ENCODE measurements around the gene PRKX. TPM values are rescaled to one million over a fixed set of nuclear protein-coding genes. Genes with fewer than 3 reads are reported as not detected.

PRKX gene
- total RNA-seq, 1 donor from 2014 or later: 37.2 TPM

- no peaks in the 10 kb centered on the region for H3K36me3 Mint-ChIP-seq (ENCODE audit: unreplicated experiment)
- H3K27ac Mint-ChIP-seq (ENCODE audit: unreplicated experiment): no peak overlapping the region
- no peak for TF ChIP-seq CTCF (IDR thresholded peaks at IDR 0.05)
- H3K4me1 Mint-ChIP-seq (ENCODE audit: unreplicated experiment): peaks cover 7% of the 10 kb centered on the region
- peaks cover 3% of the 10 kb centered on the region for H3K9me3 Mint-ChIP-seq (ENCODE audit: unreplicated experiment)
- no peaks in the 10 kb centered on the region for H3K27me3 Mint-ChIP-seq (ENCODE audit: unreplicated experiment)
- DNase-seq (ENCODE audit: extremely low spot score, unreplicated experiment): no peak
- no peak overlapping the region for H3K4me3 Mint-ChIP-seq (ENCODE audit: unreplicated experiment)
These were observed 121.3 kb downstream of the PRKX start for GRCh38 chrX:3592184-3592583.

GRCh38 chrX:3589474-3589873 is 124.0 kb downstream of the PRKX start:
- Mint-ChIP-seq H3K27ac (ENCODE audit: unreplicated experiment) (no peak overlapping the region), H3K9me3 (ENCODE audit: unreplicated experiment) (no peaks in the 10 kb centered on the region), H3K4me1 (ENCODE audit: unreplicated experiment) (peaks cover 17% of the 10 kb centered on the region), H3K4me3 (ENCODE audit: unreplicated experiment) (no peak overlapping the region), H3K36me3 (ENCODE audit: unreplicated experiment) (no peaks in the 10 kb centered on the region), H3K27me3 (ENCODE audit: unreplicated experiment) (no peaks in the 10 kb centered on the region)
- no peak for TF ChIP-seq CTCF (IDR thresholded peaks at IDR 0.05)
- peak; percentile 59 for DNase-seq (ENCODE audit: extremely low spot score, unreplicated experiment)

- H3K36me3 Mint-ChIP-seq (ENCODE audit: unreplicated experiment): no peaks in the 10 kb centered on the region
These were observed 127.7 kb downstream of the PRKX start for GRCh38 chrX:3585719-3586118.

GRCh38 chrX:3584415-3584996 is 128.9 kb downstream of the PRKX start:
- H3K4me1 Mint-ChIP-seq (ENCODE audit: unreplicated experiment): peaks cover 21% of the 10 kb centered on the region
- H3K4me3 Mint-ChIP-seq (ENCODE audit: unreplicated experiment): no peak overlapping the region
- DNase-seq (ENCODE audit: extremely low spot score, unreplicated experiment): no peak
- H3K9me3 Mint-ChIP-seq (ENCODE audit: unreplicated experiment): no peaks in the 10 kb centered on the region
- no peaks in the 10 kb centered on the region for H3K36me3 Mint-ChIP-seq (ENCODE audit: unreplicated experiment)
- TF ChIP-seq CTCF (IDR thresholded peaks at IDR 0.05): no peak
- no peak overlapping the region for H3K27ac Mint-ChIP-seq (ENCODE audit: unreplicated experiment)
- H3K27me3 Mint-ChIP-seq (ENCODE audit: unreplicated experiment): no peaks in the 10 kb centered on the region

More at GRCh38 chrX:3585719-3586118, 127.7 kb downstream of the PRKX start:
- Mint-ChIP-seq H3K27me3 (ENCODE audit: unreplicated experiment) (no peaks in the 10 kb centered on the region), H3K4me3 (ENCODE audit: unreplicated experiment) (no peak overlapping the region), H3K4me1 (ENCODE audit: unreplicated experiment) (peaks cover 21% of the 10 kb centered on the region), H3K9me3 (ENCODE audit: unreplicated experiment) (no peaks in the 10 kb centered on the region), H3K27ac (ENCODE audit: unreplicated experiment) (no peak overlapping the region)
- no peak for DNase-seq (ENCODE audit: extremely low spot score, unreplicated experiment)
- TF ChIP-seq CTCF (IDR thresholded peaks at IDR 0.05): no peak

- Mint-ChIP-seq H3K4me1 (ENCODE audit: unreplicated experiment) (peaks cover 25% of the 10 kb centered on the region), H3K9me3 (ENCODE audit: unreplicated experiment) (no peaks in the 10 kb centered on the region), H3K27me3 (ENCODE audit: unreplicated experiment) (no peaks in the 10 kb centered on the region), H3K27ac (ENCODE audit: unreplicated experiment) (no peak overlapping the region), H3K36me3 (ENCODE audit: unreplicated experiment) (no peaks in the 10 kb centered on the region), H3K4me3 (ENCODE audit: unreplicated experiment) (no peak overlapping the region)
- no peak for DNase-seq (ENCODE audit: extremely low spot score, unreplicated experiment)
- TF ChIP-seq CTCF (IDR thresholded peaks at IDR 0.05): no peak
These were observed 131.0 kb downstream of the PRKX start for GRCh38 chrX:3582451-3582850.
